Measurements from ENCODE around the gene BAZ2B.
"Not testable (repeated sequence)": the region's sequence is repeated elsewhere in the genome, so short reads cannot be mapped to it uniquely, and the experiment has no call there.

The BAZ2B gene

GRCh38 chr2:159616286-159616701, at the start of gene BAZ2B:
TSS of gene BAZ2B (minus strand) at chr2:159616548. CDS start at chr2:159478719, 137,829 bp downstream.
- no peak for DNase-seq (ENCODE audit: low read depth in 1 of 2, low spot score in 1 of 2)

DNA sequence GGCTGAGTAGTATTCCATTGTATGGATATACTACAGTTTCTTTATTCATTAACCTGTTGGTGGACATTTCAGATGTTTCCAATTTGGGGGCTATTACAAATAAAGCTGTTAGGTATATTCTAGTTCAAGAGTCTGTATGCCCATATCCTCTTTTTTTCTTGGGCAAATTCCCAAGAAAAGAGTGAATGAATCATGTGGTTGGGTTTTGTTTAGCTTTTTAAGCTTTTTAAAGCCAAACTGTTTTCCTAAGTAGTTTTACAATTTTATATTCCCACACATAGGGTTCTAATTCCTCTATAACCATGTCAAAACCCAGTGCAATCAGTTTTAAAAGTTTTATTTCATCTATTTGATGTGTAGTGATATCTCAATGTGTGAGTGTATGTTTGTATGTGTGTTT, 44.9 kb upstream of the BAZ2B start:
- no peak for DNase-seq (ENCODE audit: low read depth in 1 of 2, low spot score in 1 of 2)

DNA sequence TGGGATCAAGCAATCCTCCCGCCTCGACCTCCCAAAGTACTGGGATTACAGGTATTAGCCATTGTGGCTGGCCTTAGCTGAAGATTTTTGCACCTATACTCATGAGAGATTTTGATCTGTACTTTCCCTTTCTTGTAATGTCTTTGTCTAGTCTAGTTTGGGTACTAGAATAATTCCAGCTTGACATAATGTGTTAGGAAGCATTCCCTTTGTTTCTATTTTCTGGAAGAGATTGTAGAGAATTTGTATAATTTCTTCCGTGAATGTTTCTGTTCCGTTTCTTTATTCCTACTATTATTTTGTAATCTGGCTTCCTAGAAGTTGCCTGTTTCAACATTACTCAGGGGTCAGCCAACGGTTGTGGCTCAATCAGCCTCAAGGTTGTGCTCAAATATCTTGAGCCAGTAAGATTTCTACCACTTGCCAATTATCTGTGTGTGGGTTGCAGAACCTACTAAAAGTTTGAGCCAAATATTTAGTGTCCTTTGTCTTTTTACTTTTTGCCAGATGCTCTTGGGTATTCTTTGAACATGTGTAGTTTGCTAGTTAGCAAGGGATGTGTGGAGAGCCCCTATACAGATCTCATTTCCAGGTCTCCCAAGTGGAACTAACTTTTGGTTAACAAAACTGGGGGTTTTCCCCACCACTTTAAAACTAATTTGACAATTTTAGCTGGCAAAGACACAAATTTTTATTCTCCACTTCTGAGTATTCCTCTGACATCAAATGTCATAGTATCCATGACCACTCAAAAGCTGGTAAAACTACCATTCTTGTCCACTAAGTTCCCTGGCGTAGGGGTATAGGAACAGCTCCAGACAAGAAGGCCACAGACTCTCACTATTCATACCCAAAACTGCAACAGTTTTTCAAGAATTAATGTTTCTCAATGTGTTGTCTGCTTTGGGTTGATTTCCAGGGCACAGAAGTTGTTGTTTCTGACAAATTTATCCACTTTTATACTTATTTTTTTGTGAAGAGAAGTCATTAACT, 42.8 kb upstream of the BAZ2B start:
- no peak for DNase-seq (ENCODE audit: low read depth in 1 of 2, low spot score in 1 of 2)

- DNase-seq (ENCODE audit: low read depth in 1 of 2, low spot score in 1 of 2), result no peak
Observed at GRCh38 chr2:159653962-159654361, 37.6 kb upstream of the BAZ2B start.

- DNase-seq (ENCODE audit: low read depth in 1 of 2, low spot score in 1 of 2), result no peak
Observed at GRCh38 chr2:159651884-159652283, 35.5 kb upstream of the BAZ2B start.

GRCh38 chr2:159650574-159650973, 34.2 kb upstream of the BAZ2B start:
- DNase-seq (ENCODE audit: low read depth in 1 of 2, low spot score in 1 of 2), result no peak

- DNase-seq (ENCODE audit: low read depth in 1 of 2, low spot score in 1 of 2), result no peak
Observed at GRCh38 chr2:159648643-159649042, 32.3 kb upstream of the BAZ2B start.

GRCh38 chr2:159647667-159648066, 31.3 kb upstream of the BAZ2B start:
- DNase-seq (ENCODE audit: low read depth in 1 of 2, low spot score in 1 of 2), result no peak

DNA sequence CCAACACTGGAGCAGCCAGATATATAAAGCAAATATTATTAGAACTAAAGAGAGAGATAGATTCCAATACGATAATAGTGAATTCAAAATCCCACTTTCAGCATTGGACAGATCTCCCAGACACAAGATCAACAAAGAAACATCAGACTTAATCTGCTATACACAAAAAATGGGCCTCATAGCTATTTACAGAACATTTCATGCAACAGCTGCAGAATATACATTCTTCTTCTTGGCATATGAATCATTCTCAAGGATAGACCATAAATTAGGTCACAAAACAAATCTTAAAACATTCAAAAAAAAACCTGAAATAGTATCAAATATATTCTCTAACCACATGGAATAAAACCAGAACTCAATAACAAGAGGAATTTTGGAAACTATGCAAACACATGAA, 23.8 kb upstream of the BAZ2B start:
- DNase-seq (ENCODE audit: low read depth in 1 of 2, low spot score in 1 of 2), result no peak

GRCh38 chr2:159639712-159640111, 23.4 kb upstream of the BAZ2B start:
- no peak for DNase-seq (ENCODE audit: low read depth in 1 of 2, low spot score in 1 of 2)

DNA sequence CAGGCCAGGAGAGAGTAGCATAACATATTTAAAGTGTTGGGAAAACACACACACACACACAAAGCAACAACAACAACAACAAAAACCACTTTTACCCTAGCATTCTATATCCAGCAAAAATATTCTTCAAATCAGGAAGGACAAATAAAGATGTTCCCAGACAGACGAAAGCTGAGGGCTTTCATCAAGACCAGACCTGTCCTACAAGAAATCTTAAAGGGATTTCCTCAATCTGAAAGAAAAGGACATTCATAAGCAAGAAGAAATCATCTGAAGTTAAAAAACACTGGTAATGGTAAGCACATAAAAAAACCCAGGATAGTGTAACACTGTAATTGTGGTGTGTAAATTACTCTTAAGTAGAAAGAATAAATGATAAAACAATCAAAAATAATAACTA, 22.7 kb upstream of the BAZ2B start:
- DNase-seq (ENCODE audit: low read depth in 1 of 2, low spot score in 1 of 2), result no peak

GRCh38 chr2:159637988-159638501, 21.7 kb upstream of the BAZ2B start:
- DNase-seq (ENCODE audit: low read depth in 1 of 2, low spot score in 1 of 2), result no peak

DNA sequence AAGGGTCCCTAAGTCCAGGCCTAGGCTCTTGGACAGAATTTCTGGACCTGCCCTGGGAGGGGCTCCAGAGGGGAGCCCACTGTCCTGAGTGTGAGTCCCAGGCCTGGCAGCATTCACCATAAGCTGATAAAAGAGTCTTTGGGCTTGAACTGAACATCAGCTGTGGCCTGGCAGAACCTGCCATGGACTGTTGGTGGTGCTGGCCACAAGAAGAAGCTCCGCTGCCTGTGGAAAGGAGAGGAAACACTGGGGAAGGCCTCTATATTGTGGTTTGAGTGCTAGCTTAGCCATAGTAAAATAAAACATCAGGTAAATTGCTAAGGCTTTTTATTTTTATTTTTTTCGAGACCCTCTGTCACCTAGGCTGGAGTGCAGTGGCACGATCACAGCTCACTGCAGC, 20.9 kb upstream of the BAZ2B start:
- no peak for DNase-seq (ENCODE audit: low read depth in 1 of 2, low spot score in 1 of 2)

DNA sequence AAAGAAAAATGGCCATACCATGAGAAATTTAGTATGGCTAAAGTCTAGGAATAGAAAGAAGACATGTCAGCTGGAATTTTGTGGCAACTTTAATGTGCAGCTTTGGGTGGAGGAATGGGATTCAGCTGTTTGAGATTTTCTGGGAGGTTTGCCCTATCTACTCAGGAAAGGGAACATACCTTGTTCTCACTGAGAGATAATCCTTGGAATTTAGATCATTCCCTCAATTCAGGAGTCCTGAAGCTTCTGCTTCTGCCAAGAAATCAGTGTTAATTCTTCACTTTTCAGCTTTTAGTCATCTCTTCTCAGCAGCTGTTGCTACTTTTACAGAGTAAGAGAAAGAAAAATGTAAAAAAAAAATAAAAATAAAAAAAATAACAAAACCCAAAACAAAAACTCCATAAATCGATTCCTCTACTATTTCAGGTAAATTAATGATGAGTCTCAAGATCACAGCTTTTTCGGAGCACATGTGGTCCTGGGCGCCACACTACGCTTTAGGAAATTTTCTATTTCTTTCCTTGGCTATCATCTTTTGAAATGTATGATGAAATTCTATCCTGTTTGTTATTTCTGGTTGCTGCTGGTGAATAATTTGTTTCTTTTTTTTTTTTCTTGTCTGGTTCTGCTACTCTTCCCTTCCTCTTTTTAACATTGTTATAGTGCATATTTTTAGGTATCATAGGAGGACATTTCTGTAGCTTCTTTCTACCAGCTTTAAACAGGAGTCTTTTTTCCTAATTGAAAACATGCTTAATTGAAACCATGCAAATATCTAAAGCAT, 18.9 kb upstream of the BAZ2B start:
- DNase-seq (ENCODE audit: low read depth in 1 of 2, low spot score in 1 of 2), result no peak

DNA sequence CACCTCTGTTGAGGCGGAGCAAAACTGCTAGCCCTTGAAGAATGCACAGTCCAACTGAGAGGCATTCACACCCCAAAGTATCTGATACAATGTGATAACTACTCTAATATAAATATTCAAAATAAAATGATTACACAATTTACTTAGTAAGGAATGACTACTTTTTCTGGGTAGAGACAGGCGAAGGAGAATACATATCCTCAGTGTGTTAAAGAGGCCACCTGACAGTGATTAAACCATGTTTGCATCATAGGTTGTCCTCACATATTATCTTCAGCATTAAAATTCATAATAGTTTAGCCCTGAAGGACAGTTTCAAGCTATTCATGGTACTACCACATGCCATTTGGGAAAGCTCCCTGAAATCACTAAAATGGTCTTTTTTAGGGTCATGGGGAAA, 16.9 kb upstream of the BAZ2B start:
- no peak for DNase-seq (ENCODE audit: low read depth in 1 of 2, low spot score in 1 of 2)

DNA sequence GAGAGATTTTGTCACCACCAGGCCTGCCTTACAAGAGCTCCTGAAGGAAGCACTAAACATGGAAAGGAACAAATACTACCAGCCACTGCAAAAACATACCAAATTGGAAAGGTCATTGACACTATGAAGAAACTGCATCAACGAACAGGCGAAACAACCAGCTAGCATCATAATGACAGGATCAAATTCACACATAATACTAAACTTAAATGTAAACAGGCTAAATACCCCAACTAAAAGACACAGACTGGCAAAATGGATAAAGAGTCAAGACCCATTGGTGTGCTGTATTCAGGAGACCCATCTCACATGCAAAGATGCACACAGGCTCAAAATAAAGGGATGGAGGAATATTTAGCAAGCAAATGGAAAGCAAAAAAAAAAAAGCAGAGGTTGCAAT, 9.3 kb upstream of the BAZ2B start:
- not testable (repeated sequence) for DNase-seq (ENCODE audit: low read depth in 1 of 2, low spot score in 1 of 2)

DNA sequence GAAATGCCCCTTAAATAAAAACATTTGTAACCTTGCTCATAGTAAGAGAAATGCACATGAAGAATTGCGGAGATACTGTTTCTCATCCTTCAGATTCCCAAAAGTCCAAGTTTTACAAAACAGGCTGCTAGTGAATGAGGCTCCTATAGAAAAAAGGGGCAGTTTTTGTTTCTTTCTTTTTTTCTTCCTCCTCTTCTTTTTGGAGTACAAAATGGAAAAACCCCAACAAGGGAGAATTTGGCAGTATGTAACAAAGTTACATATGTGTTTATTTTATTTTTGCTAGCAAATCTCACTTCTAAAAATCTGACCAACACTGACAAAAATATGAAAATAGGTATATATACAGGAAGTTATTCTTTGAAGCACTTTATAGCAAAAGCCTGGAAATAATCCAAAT, 7.1 kb upstream of the BAZ2B start:
- no peak for DNase-seq (ENCODE audit: low read depth in 1 of 2, low spot score in 1 of 2)

DNA sequence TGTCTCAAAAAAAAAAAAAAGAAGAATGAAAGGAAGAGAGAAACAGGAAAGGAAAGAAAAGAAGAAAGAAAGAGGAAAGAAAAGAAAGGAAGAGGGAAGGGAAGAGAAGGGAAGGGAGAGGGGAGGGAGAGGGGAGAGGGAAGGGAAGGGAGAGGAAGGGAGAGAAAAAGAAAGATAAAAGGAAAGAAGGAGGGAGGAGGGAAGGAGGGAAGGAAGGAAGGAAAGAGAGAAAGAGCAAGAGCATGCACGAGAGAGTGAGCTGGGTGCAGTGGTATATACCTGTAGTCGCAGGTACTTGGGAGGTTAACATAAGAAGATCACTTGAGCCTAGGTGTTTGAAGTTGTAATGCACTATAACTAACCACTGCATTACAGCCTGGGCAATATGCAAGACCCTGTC, 6.6 kb upstream of the BAZ2B start:
- no peak for DNase-seq (ENCODE audit: low read depth in 1 of 2, low spot score in 1 of 2)

DNA sequence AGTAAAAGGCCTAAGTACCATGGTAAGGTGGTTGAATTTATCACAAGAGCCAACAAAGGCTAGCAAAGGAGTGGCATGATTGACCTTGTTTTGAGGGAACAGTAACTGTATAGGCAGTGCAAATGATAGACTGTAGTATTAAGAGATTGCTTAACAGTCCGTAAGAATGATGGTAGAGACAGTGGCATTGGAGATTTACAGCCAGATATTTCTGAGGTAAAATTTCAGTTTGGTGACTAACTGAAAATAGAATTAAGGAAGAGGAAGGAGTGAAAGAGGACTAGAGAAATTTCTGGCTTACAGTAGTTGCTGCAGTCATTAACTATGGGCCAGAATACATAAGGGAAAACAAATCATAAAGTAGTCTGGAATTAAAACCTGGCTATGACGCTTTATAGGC, 4.4 kb upstream of the BAZ2B start:
- DNase-seq (ENCODE audit: low read depth in 1 of 2, low spot score in 1 of 2), result no peak

DNA sequence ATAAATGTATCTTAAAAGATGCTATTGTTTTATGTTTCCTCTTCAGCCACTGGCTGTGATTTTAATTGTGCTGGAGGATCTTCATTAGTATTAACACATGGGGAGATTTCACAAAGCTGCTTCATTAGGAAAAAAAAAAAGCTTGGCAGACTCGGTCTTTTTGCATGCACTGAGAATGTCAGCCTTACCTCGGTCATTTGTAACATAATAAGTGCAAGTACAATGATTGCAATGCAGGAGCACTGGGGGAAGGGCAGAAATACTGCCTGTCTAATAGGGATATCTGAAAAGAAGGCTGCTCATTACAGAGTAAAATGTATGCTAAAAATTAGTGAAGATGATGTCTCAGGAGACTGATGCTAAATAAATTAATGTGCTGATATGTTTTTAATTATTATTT, 1.3 kb upstream of the BAZ2B start:
- DNase-seq (ENCODE audit: low read depth in 1 of 2, low spot score in 1 of 2), result no peak

DNA sequence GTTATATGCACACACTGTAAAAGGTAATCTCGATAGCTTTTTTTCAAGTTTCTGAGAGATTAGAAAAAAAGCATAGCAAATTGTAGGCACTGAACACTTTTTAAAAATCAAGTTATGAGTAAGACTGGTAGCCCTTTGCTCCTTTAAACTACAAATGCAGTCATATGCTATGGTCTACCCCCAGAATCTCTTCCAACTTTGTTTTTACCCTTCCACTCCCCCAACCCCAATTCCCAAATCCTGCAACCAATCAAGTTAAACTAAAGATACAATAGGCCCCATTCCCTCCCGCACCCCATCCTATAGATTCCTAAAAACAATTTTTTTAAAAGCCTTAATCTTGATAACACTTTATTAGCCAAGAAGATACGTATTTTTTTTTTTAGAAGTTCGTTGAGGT, 752 bp upstream of the BAZ2B start:
- no peak for DNase-seq (ENCODE audit: low read depth in 1 of 2, low spot score in 1 of 2)
